Gastrocnemius medialis (tissue), 4 donors: ENCODE results near the gene ANXA4.

ENCODE experiments used
- CTCF ChIP-seq, 5 experiments: fragments of 450-650 bp in 3 of 5; fragments of 200-600 bp in 2 of 5; sonication (generic) in 2 of 5; IDR thresholded peaks in 4 of 5; conservative IDR thresholded peaks in 1 of 5; 1 replicate in 4 of 5; 2 replicates in 1 of 5; pipeline ENCODE4 v1.5.1; 2016 to 2019; ENCODE audit warnings: antibody characterized with exemption in 5 of 5, mild to moderate bottlenecking in 3 of 5, moderate library complexity in 3 of 5
- POLR2A ChIP-seq, 2 donors: fragments of 450-650 bp; IDR thresholded peaks; one replicate each; pipeline ENCODE4 v1.6.1; 2017; ENCODE audit warnings: antibody characterized with exemption in 2 of 2, mild to moderate bottlenecking in 2 of 2, moderate library complexity in 2 of 2

GRCh38 chr2:69836316-69836715, 94.4 kb downstream of the ANXA4 start:
- TF ChIP-seq CTCF (IDR thresholded peaks at IDR 0.05 in 4 of 5, conservative IDR thresholded peaks at IDR 0.05 in 1 of 5) (no peak), POLR2A (IDR thresholded peaks at IDR 0.05) (no peak)
